ENCODE measurements around the gene ABCD3.
A peak's percentile ranks its signal among the peaks of the same experiment; 100 is the strongest.
"Not testable (repeated sequence)": the region's sequence is repeated elsewhere in the genome, so short reads cannot be mapped to it uniquely, and the experiment has no call there.

ABCD3 gene

DNA sequence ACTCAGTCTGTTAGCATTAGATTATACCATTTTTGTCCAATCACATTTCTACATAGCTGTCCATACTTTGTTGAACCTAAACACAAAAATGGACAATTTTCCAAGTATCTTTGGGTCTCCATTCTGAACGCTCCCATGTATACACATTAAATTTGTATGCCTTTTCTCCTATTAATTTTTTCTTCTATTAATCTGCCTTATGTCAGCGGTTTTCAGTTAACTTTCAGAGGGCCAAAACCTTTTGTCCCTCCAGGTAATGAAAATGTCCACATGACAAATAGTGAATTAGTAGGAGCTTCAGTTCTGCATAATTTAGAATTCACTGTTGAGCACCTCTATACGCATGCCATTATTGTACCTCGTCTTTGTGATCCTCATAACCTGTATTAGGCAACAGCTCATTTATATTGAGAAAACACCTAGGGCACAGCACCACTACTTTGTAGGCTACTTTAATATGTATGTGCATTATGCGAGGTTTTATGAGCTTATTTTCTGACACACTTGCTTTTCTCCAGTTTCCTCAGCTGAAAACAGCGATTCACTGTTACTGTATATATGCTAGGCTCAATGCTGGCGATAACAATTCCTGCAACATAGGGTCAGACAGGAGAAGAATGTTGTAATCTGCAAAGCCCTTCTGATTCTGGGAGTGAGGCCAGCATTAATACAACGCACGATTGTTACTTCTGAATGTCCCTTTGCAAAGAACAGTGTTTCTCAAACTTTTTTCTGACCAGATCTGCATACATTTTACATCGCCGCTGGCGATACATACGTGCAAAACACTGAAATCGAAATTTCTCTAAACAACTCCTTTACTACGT is 1.1 kb upstream of the ABCD3 start:
- DNase-seq: peak in 1 of 5 experiments; percentile 5

GRCh38 chr1:94417728-94417977 is 536 bp upstream of the ABCD3 start:
- DNase-seq: no peak

GRCh38 chr1:94418664-94419655 is 771 bp downstream of the ABCD3 start:
- DNase-seq: peak in 1 of 5 experiments; percentile 0

- no peak for DNase-seq
These were observed 4.1 kb downstream of the ABCD3 start for GRCh38 chr1:94422115-94422820.

GRCh38 chr1:94425821-94426484 is 7.8 kb downstream of the ABCD3 start:
- DNase-seq: no peak

DNA sequence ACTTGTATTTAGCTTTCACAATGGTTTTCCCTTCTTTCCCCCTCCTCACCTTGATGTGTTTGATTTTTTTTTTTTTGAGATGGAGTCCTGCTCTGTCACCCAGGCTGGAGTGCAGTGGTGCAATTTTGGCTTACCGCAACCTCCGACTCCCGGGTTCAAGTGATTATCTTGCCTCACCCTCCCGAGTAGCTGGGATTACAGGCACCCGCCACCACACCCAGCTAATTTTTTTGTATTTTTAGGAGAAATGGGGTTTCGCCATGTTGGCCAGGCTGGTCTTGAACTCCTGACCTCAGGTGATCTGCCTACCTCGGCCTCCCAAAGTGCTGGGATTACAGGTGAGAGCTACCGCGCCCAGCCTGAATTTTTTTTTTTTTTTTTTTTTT is 8.3 kb downstream of the ABCD3 start:
- not testable (repeated sequence) for DNase-seq

DNA sequence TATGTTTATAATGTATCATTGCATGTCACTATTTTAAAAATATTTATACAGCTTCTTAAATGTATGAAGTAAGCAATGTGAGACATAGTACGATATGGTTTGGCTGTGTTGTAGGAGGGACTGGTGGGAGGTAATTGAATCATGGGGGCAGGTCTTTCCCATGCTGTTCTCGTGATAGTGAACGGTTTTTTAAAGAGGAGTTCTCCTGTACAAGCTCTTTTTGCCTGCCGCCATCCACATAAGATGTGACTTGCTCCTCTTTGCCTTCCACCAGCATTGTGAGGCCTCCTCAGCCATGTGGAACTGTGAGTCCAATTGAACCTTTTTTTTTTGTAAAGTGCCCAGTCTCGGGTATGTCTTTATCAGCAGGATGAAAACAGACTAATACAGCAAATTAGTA is 10.3 kb downstream of the ABCD3 start:
- DNase-seq: no peak

DNA sequence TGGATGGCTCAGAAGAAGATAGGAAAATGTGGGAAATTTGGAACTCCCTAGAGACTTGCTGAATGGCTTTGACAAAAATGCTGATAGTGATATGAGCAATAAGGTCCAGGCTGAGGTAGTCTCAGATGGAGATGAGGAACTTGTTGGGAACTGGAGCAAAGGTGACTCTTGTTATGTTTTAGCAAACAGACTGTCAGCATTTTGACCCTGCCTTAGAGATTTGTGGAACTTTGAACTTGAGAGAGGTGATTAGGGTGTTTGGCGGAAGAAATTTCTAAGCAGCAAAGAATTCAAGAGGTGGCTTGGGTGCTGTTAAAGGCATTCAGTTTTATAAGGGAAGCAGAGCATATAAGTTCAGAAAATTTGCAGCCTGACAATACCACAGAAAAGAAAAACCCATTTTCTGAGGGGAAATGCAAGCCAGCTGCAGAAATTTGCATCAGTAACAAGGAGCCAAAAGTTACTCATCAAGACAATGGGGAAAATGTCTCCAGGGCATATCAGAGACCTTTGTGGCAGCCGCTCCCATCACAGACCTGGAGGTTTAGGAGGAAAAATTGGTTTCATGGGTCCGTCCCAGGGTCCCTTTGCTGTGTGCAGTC is 10.8 kb downstream of the ABCD3 start:
- not testable (repeated sequence) for DNase-seq

DNA sequence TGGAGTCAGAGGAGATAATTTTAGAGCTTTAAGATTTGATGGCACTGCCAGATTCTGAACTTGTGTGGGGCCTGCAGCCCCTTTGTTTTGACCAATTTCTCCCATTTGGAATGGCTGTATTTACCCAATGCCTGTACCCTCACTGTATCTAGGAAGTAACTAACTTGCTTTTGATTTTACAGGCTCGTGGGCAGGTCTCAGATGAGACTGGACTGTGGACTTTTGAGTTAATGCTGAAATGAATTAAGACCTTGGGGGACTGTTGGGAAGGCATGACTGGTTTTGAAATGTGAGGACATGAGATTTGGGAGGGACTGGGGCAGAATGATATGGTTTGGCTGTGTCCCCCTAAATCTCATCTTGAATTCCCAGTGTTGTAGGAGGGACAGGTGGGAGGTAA is 11.9 kb downstream of the ABCD3 start:
- DNase-seq: not testable (repeated sequence)

DNA sequence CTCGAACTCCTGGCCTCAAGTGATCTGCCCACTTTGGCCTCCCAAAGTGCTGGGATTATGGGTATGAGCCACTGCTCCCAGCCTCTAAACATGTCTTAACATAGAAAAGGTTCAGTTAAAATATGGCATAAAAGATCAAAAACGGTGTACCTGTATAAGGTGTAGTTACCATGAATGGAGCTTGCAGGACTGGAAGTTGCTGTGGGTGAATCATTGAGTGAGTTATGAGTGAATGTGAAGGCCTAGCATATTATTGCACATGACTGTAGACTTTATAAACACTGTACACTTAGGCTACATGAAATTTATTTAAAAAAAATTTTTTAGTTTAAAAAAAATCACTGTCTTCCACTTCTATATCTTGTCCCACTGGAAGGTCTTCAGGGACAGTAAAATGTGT is 15.7 kb downstream of the ABCD3 start:
- no peak for DNase-seq

GRCh38 chr1:94434365-94435045 is 16.3 kb downstream of the ABCD3 start:
- no peak for DNase-seq

- DNase-seq: no peak
These were observed 20.6 kb downstream of the ABCD3 start for GRCh38 chr1:94438692-94439276.

GRCh38 chr1:94440088-94440487 is 21.9 kb downstream of the ABCD3 start:
- no peak for DNase-seq

GRCh38 chr1:94443067-94443466 is 24.9 kb downstream of the ABCD3 start:
- not testable (repeated sequence) for DNase-seq

GRCh38 chr1:94444819-94445218 is 26.6 kb downstream of the ABCD3 start:
- DNase-seq: not testable (repeated sequence)

DNA sequence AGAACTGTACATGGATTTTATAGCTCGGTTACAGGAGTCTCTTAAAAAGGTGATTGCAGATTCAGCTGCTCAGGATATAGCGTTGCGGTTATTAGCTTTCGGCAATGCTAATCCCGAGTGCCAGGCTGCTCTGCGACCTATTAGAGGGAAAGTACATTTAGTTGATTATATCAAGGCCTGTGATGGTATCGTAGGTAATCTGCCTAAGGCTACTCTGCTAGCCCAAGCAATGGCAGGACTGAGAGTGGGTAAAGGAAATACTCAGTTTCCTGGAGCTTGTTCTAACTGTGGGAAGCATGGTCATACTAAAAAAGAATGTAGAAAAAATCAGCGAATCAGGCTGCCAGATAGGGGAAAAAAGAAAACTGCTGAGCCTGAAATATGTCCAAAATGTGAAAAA is 27.5 kb downstream of the ABCD3 start:
- DNase-seq: not testable (repeated sequence)

DNA sequence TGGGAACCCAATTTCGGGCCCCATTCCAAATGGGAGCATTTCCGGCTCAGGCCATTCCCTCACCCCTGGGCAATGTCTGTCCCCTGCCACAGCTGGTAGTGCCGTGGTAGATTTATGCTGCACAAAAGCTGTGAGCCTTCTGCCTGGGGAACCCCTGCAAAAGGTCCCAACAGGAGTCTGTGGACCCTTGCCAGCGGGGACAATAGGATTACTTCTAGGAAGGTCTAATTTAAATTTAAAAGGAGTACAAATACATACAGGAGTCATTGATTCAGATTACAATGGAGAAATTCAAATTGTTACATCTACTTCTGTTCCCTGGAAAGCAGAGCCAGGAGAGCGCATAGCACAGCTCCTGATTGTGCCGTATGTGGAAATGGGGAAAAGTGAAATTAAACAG is 28.0 kb downstream of the ABCD3 start:
- DNase-seq: not testable (repeated sequence)

- not testable (repeated sequence) for DNase-seq
These were observed 30.6 kb downstream of the ABCD3 start for GRCh38 chr1:94448741-94449140.

- no peak for DNase-seq
These were observed 38.5 kb downstream of the ABCD3 start for GRCh38 chr1:94456736-94457135.

DNA sequence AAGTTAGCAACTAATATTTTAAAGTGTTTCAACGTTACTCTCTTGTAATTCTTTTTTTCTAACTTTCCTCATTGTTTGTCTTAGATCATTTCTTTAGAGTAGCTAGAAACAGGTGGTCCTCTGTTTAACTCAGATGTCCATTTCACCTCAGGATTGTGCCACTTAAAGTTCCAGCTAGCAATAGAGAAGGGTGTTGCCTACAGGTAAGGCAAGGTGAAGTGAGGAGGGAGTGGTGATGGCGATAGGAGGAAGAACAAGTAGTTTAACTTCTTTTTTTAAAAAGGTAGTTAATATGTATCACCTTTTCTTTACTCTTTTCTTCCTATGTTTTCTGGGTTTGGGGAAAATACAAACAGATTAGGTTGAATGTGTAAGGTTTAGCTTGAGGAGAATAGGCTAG is 44.4 kb downstream of the ABCD3 start:
- no peak for DNase-seq
